Effector memory CD8-positive, alpha-beta T cell (primary cell): ENCODE data around the gene PPP2R3C.
"Not testable (repeated sequence)": the region's sequence is repeated elsewhere in the genome, so short reads cannot be mapped to it uniquely, and the experiment has no call there.

Experiments
- ATAC-seq: fragments of 150-1000 bp; cut with Tn5 transposase; replicated peaks from 2 replicates; pipeline ENCODE4 v1.10.0; 2021; ENCODE audit warnings: mild to moderate bottlenecking, moderate library complexity
- DNase-seq, 3 experiments: peaks; one replicate each; pipeline ENCODE4 v3.0.0; 2021
- H3K27ac Mint-ChIP-seq, 2 donors: one replicate each; pipeline ENCODE4 v1.8.0; 2022; ENCODE audit warnings: mild to moderate bottlenecking in 2 of 2, mixed read lengths in 2 of 2, moderate library complexity in 2 of 2
- H3K27me3 Mint-ChIP-seq, 2 donors: one replicate each; pipeline ENCODE4 v1.8.0; 2022; ENCODE audit warnings: mixed read lengths in 2 of 2
- H3K36me3 Mint-ChIP-seq: one replicate; pipeline ENCODE4 v1.8.0; 2022; ENCODE audit warnings: mild to moderate bottlenecking, moderate library complexity, mixed read lengths; ENCODE audit not compliant: insufficient read depth
- H3K4me1 Mint-ChIP-seq, 2 donors: one replicate each; pipeline ENCODE4 v1.8.0; 2022; ENCODE audit warnings: low read depth in 2 of 2, mixed read lengths in 2 of 2
- H3K4me3 Mint-ChIP-seq, 2 donors: one replicate each; pipeline ENCODE4 v1.8.0; 2022; ENCODE audit warnings: mild to moderate bottlenecking in 2 of 2, mixed read lengths in 2 of 2, moderate library complexity in 2 of 2
- H3K9me3 Mint-ChIP-seq, 2 donors: one replicate each; pipeline ENCODE4 v1.8.0; 2022; ENCODE audit warnings: mixed read lengths in 2 of 2

PPP2R3C gene

GRCh38 chr14:35116242-35116641 lies 5.5 kb downstream of the PPP2R3C start:
- Mint-ChIP-seq H3K4me1 (peaks cover 35 to 47% of the 10 kb centered on the region in 2 donors), H3K36me3 (peaks cover 85% of the 10 kb centered on the region), H3K27ac (no peak overlapping the region), H3K27me3 (no peaks in the 10 kb centered on the region), H3K4me3 (no peak overlapping the region), H3K9me3 (no peaks in the 10 kb centered on the region)
- DNase-seq (no peak), ATAC-seq (no peak)

DNA sequence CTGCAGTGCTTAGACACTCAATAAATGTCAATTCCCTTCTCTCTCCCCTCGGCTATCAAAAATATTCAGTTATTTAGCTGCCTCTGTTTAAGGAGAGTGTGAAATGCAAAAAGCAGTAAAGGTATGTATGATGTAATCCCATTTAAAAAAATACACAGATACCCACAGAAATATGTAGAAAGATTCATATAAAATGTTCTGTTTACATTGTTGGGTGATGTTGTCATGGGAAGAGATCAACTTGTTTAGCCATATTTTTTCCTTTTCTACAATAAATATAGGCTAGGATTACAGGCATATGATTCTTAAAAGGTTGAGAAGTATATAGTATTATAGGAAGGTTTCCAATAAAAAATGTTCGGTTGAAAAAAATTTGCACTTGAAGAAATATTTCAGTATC lies 7.8 kb downstream of the PPP2R3C start:
- no peaks in the 10 kb centered on the region for H3K27me3 Mint-ChIP-seq
- H3K4me3 Mint-ChIP-seq, result no peak overlapping the region
- H3K4me1 Mint-ChIP-seq, result peaks cover 24 to 35% of the 10 kb centered on the region in 2 donors
- DNase-seq, result no peak
- peaks cover 86% of the 10 kb centered on the region for H3K36me3 Mint-ChIP-seq
- peak overlapping the region; percentile 65 to 76 for H3K27ac Mint-ChIP-seq
- H3K9me3 Mint-ChIP-seq, result no peaks in the 10 kb centered on the region
- ATAC-seq, result no peak

DNA sequence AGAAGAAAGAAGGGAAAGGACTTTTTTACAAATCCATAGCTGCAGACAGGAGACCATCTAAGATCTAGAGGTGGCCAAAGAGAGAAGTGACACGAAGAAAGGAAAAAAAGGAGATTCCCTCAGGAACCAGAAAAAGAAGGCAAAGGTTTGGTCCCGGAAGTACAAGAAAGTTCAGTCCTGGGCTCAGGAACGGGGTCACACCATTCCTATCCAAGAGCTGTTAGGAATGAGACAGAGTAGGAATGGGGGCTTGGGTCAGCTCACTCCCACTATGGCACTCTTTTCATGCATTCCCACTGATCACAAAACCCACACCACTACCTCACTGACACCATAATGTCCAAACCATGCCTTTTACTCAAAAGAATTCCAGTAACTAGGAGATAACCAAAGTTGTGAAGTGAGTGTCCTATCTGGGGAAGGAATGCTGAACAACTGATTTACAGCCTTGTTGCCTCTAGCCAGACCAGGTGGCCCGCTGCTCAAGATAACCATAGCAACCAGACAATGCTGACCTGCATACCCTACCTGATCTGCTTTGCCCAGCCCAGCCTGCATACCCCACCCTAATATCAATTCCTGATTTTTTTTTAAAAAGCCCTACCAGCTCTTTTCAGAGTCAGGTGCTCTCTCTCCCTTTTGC lies 8.4 kb downstream of the PPP2R3C start:
- Mint-ChIP-seq H3K27me3 (no peaks in the 10 kb centered on the region), H3K36me3 (peaks cover 88% of the 10 kb centered on the region), H3K4me1 (peaks cover 23 to 35% of the 10 kb centered on the region in 2 donors), H3K9me3 (no peaks in the 10 kb centered on the region), H3K4me3 (no peak overlapping the region), H3K27ac (peak overlapping the region; percentile 65 to 76)
- DNase-seq (no peak), ATAC-seq (no peak)

DNA sequence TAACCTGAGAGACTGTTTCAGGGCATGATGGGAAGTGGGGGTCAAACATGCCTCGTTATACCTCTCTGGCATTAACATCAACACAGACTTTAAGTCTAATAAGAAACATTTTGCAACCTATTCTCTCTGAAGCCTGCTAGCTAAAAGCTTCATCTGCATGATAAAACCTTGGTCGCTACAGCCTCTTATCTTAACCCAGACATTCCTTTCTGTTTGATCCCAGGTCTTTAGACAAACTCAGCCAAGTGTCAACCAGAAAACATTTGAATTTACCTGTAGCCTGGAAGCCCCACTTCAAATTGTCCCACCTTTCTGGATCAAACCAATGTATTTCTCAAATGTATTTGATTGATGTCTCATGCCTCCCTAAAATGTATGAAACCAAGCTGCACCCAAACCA lies 9.1 kb downstream of the PPP2R3C start:
- H3K9me3 Mint-ChIP-seq, result no peaks in the 10 kb centered on the region
- H3K36me3 Mint-ChIP-seq, result peaks cover 92% of the 10 kb centered on the region
- H3K27ac Mint-ChIP-seq, result peak overlapping the region; percentile 65 to 76
- H3K4me1 Mint-ChIP-seq, result peaks cover 23 to 31% of the 10 kb centered on the region in 2 donors
- no peak overlapping the region for H3K4me3 Mint-ChIP-seq
- no peaks in the 10 kb centered on the region for H3K27me3 Mint-ChIP-seq
- DNase-seq (no peak), ATAC-seq (no peak)

DNA sequence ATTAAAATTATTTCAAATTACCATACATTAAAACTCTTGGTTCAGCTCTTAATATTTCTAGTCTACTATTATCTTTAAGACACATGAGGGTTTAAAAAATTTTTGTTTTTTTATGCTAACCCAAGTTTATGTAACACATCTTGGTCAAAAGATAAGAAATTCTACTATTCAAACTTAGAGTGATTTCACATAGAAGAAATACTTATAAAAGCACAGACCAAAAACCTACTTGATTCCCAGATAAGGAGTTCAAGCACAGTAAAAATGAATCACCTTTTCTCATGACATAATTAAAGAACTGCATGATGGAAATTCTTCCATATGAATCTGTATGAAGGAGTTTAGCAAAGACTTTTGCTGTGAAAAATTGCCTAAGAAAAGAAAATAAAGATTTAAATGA lies 13.9 kb downstream of the PPP2R3C start:
- Mint-ChIP-seq H3K36me3 (peaks cover 94% of the 10 kb centered on the region), H3K27ac (no peak overlapping the region), H3K9me3 (no peaks in the 10 kb centered on the region), H3K27me3 (no peaks in the 10 kb centered on the region), H3K4me1 (peaks cover 3 to 12% of the 10 kb centered on the region in 2 donors), H3K4me3 (no peak overlapping the region)
- ATAC-seq (no peak), DNase-seq (no peak)

DNA sequence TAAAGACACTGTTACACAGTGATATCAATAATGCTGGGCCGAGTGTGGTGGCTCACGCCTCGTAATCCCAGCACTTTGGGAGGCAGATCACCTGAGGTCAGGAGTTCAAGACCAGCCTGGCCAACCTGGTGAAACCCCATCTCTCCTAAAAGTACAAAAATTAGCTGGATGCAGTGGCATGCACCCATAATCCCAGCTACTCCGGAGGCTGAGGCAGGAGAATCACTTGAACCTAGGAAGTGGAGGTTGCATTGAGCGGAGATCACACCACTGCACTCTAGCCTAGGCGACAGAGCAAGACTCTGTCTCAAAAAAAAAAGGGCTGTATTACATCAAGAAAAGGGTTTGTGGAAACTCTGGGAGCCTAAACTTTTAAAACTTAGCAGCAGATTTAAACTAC lies 27.1 kb downstream of the PPP2R3C start:
- H3K4me3 Mint-ChIP-seq, H3K9me3 Mint-ChIP-seq, ATAC-seq, DNase-seq, H3K4me1 Mint-ChIP-seq, H3K27me3 Mint-ChIP-seq: not testable (repeated sequence)
- Mint-ChIP-seq H3K36me3 (peaks cover 99% of the 10 kb centered on the region), H3K27ac (peak overlapping the region in 1 of 2 donors; percentile 71)

- DNase-seq, result no peak
- peaks cover 97% of the 10 kb centered on the region for H3K36me3 Mint-ChIP-seq
- ATAC-seq, result no peak
- H3K27me3 Mint-ChIP-seq, result no peaks in the 10 kb centered on the region
- H3K9me3 Mint-ChIP-seq, result no peaks in the 10 kb centered on the region
- no peak overlapping the region for H3K4me3 Mint-ChIP-seq
- no peaks in the 10 kb centered on the region for H3K4me1 Mint-ChIP-seq
- H3K27ac Mint-ChIP-seq, result no peak overlapping the region
Observed at GRCh38 chr14:35088514-35088913, 33.3 kb downstream of the PPP2R3C start.

DNA sequence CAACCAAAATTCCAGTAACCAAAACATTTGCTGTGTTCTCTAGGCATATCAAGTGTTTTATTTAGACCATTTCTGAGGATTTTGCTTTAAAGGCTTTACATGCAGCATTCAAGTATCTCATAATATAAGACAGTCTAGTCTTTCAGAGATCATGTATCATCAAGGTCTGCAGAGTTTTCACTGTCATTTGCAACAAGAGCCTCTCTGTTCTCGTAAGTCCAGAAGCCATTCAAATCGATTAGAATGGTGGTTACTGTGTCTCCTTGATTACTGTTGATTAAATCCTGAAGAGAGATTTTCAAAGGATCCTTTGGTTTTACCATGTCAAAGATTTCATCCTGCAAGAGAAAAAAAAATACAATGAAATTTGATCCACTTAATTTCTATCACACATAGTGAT lies 36.3 kb downstream of the PPP2R3C start:
- Mint-ChIP-seq H3K27me3 (no peaks in the 10 kb centered on the region), H3K36me3 (peaks cover 78% of the 10 kb centered on the region), H3K4me1 (no peaks in the 10 kb centered on the region), H3K4me3 (no peak overlapping the region), H3K9me3 (no peaks in the 10 kb centered on the region), H3K27ac (peak overlapping the region in 1 of 2 donors; percentile 55)
- ATAC-seq (no peak), DNase-seq (no peak)

- Mint-ChIP-seq H3K4me3 (no peak overlapping the region), H3K36me3 (peaks cover 66% of the 10 kb centered on the region), H3K27me3 (no peaks in the 10 kb centered on the region), H3K4me1 (no peaks in the 10 kb centered on the region), H3K27ac (peak overlapping the region in 1 of 2 donors; percentile 41), H3K9me3 (no peaks in the 10 kb centered on the region)
- DNase-seq, result no peak
- ATAC-seq, result no peak
Observed at GRCh38 chr14:35083530-35084150, 38.1 kb downstream of the PPP2R3C start.

DNA sequence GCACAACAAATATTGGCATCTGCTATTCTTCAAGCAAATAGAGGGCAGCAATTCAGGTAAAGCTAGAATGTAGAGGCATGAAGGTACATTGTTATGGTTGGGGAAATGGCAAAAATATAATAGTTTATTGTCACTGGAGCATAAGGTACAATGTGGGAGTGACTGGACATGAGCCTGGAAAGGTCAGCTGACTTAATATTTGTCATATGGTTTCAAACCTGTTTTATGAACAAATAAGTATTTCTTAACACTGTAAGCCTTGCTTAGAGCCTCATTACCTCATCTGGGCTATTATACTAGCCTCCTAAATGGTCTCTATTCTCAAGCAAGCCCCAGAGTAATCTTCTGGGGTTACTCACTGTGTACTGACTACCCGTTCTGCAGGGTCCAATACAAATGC lies 42.0 kb downstream of the PPP2R3C start:
- no peaks in the 10 kb centered on the region for H3K9me3 Mint-ChIP-seq
- no peak overlapping the region for H3K27ac Mint-ChIP-seq
- no peak for DNase-seq
- H3K27me3 Mint-ChIP-seq, result no peaks in the 10 kb centered on the region
- H3K4me3 Mint-ChIP-seq, result no peak overlapping the region
- no peak for ATAC-seq
- peaks cover 35% of the 10 kb centered on the region for H3K36me3 Mint-ChIP-seq
- no peaks in the 10 kb centered on the region for H3K4me1 Mint-ChIP-seq

DNA sequence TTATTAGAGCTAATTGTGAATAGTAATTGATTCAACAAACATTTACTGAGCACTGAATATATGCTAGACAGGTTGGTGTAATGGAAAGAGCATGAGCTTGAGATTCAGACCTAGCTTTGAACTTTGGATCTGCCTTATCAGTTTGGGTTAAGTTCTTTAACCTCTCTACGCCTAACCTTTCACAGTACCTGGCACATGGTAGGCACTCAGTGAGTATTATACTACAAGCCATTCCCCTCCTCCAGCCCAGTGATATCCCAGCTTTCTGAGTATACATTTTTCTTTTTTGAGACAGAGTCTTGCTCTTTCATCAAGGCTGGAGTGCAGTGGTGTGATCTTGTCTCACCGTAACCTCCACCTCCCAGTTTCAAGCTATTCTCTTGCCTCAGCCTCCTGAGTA lies 43.7 kb downstream of the PPP2R3C start:
- Mint-ChIP-seq H3K36me3 (peaks cover 25% of the 10 kb centered on the region), H3K9me3 (no peaks in the 10 kb centered on the region), H3K27ac (no peak overlapping the region)

DNA sequence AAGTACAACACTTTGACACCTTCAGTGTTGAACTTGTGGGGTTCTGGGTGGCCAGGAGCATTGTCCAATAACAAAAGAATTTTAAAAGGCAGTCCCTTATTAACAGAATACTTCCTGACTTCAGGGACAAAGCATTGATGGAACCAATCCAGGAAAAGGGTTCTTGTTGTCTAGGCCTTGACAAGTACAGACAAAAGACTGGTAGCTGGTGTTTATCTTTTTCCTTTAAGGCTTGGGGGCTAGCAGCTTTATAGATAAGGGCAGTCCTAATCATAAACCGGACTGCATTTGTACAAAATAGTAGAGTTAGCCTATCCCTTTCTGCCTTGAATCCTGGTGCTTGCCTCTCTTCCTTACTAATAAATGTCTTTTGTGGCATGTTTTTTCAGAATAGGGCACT lies 48.3 kb downstream of the PPP2R3C start:
- H3K36me3 Mint-ChIP-seq, result peaks cover 31% of the 10 kb centered on the region

More for the DNA sequence above, 43.7 kb downstream of the PPP2R3C start:
- ATAC-seq, result no peak
- DNase-seq, result no peak
- Mint-ChIP-seq H3K27me3 (no peaks in the 10 kb centered on the region), H3K4me3 (no peak overlapping the region), H3K4me1 (no peaks in the 10 kb centered on the region)

GRCh38 chr14:35072226-35072625 lies 49.6 kb downstream of the PPP2R3C start:
- H3K27ac Mint-ChIP-seq, result no peak overlapping the region

More for the DNA sequence above, 48.3 kb downstream of the PPP2R3C start:
- H3K27me3 Mint-ChIP-seq, result no peaks in the 10 kb centered on the region
- H3K4me3 Mint-ChIP-seq, result no peak overlapping the region
- no peaks in the 10 kb centered on the region for H3K4me1 Mint-ChIP-seq
- H3K9me3 Mint-ChIP-seq, result no peaks in the 10 kb centered on the region
- no peak for DNase-seq
- no peak for ATAC-seq
- H3K27ac Mint-ChIP-seq, result peak overlapping the region in 1 of 2 donors; percentile 53

GRCh38 chr14:35068238-35069012 lies 53.4 kb downstream of the PPP2R3C start:
- Mint-ChIP-seq H3K27me3 (no peaks in the 10 kb centered on the region), H3K4me1 (peaks cover 0 to 4% of the 10 kb centered on the region in 2 donors), H3K36me3 (peaks cover 37% of the 10 kb centered on the region), H3K27ac (no peak overlapping the region), H3K4me3 (no peak overlapping the region), H3K9me3 (no peaks in the 10 kb centered on the region)
- DNase-seq (no peak), ATAC-seq (no peak)

More at GRCh38 chr14:35072226-35072625, 49.6 kb downstream of the PPP2R3C start:
- peaks cover 0 to under 1% of the 10 kb centered on the region in 2 donors for H3K4me1 Mint-ChIP-seq
- no peaks in the 10 kb centered on the region for H3K9me3 Mint-ChIP-seq
- H3K36me3 Mint-ChIP-seq, result peaks cover 25% of the 10 kb centered on the region
- no peak overlapping the region for H3K4me3 Mint-ChIP-seq
- ATAC-seq (no peak), DNase-seq (no peak)
- no peaks in the 10 kb centered on the region for H3K27me3 Mint-ChIP-seq
